Endothelial cell (in vitro differentiated cells): ENCODE data around the gene LGR4. TPM values are rescaled to one million over a fixed set of nuclear protein-coding genes. Genes with fewer than 3 reads are reported as not detected.

ENCODE experiments used
- DNase-seq: peaks from one replicate; pipeline ENCODE4 v3.0.0; 2021; ENCODE audit warnings: low spot score
- H3K27ac Mint-ChIP-seq: one replicate; pipeline ENCODE4 v1.8.0; 2021; ENCODE audit warnings: mixed read lengths, inconsistent platforms; ENCODE audit not compliant: unreplicated experiment
- H3K27me3 Mint-ChIP-seq: one replicate; pipeline ENCODE4 v1.8.0; 2021; ENCODE audit warnings: mild to moderate bottlenecking, moderate library complexity, mixed read lengths, inconsistent platforms; ENCODE audit not compliant: unreplicated experiment
- H3K36me3 Mint-ChIP-seq: one replicate; pipeline ENCODE4 v1.8.0; 2021; ENCODE audit warnings: mild to moderate bottlenecking, low read depth, mixed read lengths, inconsistent platforms; ENCODE audit not compliant: unreplicated experiment
- H3K4me1 Mint-ChIP-seq: one replicate; pipeline ENCODE4 v1.8.0; 2021; ENCODE audit warnings: mild to moderate bottlenecking, mixed read lengths, inconsistent platforms; ENCODE audit not compliant: unreplicated experiment
- H3K4me3 Mint-ChIP-seq: one replicate; pipeline ENCODE4 v1.8.0; 2021; ENCODE audit warnings: mild to moderate bottlenecking, mixed read lengths, inconsistent platforms; ENCODE audit not compliant: unreplicated experiment
- H3K9me3 Mint-ChIP-seq: one replicate; pipeline ENCODE4 v1.8.0; 2021; ENCODE audit warnings: mixed read lengths, inconsistent platforms; ENCODE audit not compliant: unreplicated experiment
- total RNA-seq: library from RNA; stranded (reverse); fragmentation: NEBNext Ultra II Directional; extraction: Animal tissue kit (Norgen Biotek cat#: 25700); gene quantifications from one replicate; pipeline ENCODE4 v1.2.1, GENCODE V29; 2021; ENCODE audit not compliant: unreplicated experiment
- TF ChIP-seq, protein P1 (sequence below): fragments of 200-600 bp; sonication (generic); IDR thresholded peaks from one replicate; pipeline ENCODE4 v1.5.0; 2021; ENCODE audit warnings: antibody characterized with exemption; ENCODE audit not compliant: unreplicated experiment

LGR4 gene
- total RNA-seq, 1 donor from 2014 or later = 10.8 TPM

DNA sequence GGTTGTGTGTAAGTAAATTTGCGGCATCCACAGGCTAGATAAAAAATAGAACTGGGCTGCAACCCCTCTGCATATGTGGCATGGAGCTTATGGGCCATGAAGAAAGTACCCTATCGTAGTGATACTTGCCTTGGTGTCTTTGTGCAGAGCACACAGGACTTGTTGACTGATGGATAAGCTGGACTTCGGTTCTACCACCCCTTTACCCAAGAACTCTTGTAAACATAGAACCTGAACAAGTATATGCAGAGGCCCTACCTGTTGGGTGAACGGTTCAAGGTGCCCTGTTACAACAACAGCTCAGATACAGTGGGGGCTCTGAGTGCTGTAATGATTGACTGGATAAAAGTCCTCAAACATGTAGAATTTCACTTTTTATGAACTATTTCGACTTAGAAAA is 3.0 kb upstream of the LGR4 start:
- no peak for DNase-seq
- peaks cover 10% of the 10 kb centered on the region for H3K4me1 Mint-ChIP-seq

GRCh38 chr11:27473017-27473406 is 422 bp upstream of the LGR4 start:
- Mint-ChIP-seq H3K4me3 (peak overlapping the region; percentile 99), H3K27ac (no peak overlapping the region)
- TF ChIP-seq, protein P1, sequence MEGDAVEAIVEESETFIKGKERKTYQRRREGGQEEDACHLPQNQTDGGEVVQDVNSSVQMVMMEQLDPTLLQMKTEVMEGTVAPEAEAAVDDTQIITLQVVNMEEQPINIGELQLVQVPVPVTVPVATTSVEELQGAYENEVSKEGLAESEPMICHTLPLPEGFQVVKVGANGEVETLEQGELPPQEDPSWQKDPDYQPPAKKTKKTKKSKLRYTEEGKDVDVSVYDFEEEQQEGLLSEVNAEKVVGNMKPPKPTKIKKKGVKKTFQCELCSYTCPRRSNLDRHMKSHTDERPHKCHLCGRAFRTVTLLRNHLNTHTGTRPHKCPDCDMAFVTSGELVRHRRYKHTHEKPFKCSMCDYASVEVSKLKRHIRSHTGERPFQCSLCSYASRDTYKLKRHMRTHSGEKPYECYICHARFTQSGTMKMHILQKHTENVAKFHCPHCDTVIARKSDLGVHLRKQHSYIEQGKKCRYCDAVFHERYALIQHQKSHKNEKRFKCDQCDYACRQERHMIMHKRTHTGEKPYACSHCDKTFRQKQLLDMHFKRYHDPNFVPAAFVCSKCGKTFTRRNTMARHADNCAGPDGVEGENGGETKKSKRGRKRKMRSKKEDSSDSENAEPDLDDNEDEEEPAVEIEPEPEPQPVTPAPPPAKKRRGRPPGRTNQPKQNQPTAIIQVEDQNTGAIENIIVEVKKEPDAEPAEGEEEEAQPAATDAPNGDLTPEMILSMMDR = no peak

More for the DNA sequence above, 3.0 kb upstream of the LGR4 start:
- H3K9me3 Mint-ChIP-seq = no peaks in the 10 kb centered on the region
- no peak overlapping the region for H3K4me3 Mint-ChIP-seq
- H3K36me3 Mint-ChIP-seq = no peaks in the 10 kb centered on the region
- TF ChIP-seq, protein P1 = no peak
- H3K27ac Mint-ChIP-seq = no peak overlapping the region
- peaks cover 10% of the 10 kb centered on the region for H3K27me3 Mint-ChIP-seq

GRCh38 chr11:27471589-27472397 is 797 bp downstream of the LGR4 start:
- peak overlapping the region; percentile 86 for H3K4me3 Mint-ChIP-seq
- no peaks in the 10 kb centered on the region for H3K36me3 Mint-ChIP-seq
- H3K27me3 Mint-ChIP-seq = peaks cover 10% of the 10 kb centered on the region
- H3K27ac Mint-ChIP-seq = no peak overlapping the region
- peak; percentile 47 for DNase-seq
- no peaks in the 10 kb centered on the region for H3K9me3 Mint-ChIP-seq
- peaks cover 10% of the 10 kb centered on the region for H3K4me1 Mint-ChIP-seq
- TF ChIP-seq, protein P1 = no peak

More at GRCh38 chr11:27473017-27473406, 422 bp upstream of the LGR4 start:
- H3K36me3 Mint-ChIP-seq = no peaks in the 10 kb centered on the region
- H3K4me1 Mint-ChIP-seq = peaks cover 10% of the 10 kb centered on the region
- no peaks in the 10 kb centered on the region for H3K9me3 Mint-ChIP-seq
- no peak for DNase-seq
- H3K27me3 Mint-ChIP-seq = peaks cover 10% of the 10 kb centered on the region

- TF ChIP-seq, protein P1 = no peak
- peak; percentile 9 for DNase-seq
- Mint-ChIP-seq H3K9me3 (no peaks in the 10 kb centered on the region), H3K4me1 (peaks cover 10% of the 10 kb centered on the region), H3K36me3 (no peaks in the 10 kb centered on the region), H3K4me3 (peak overlapping the region; percentile 86), H3K27ac (peak overlapping the region; percentile 49), H3K27me3 (peaks cover 10% of the 10 kb centered on the region)
These were observed 1.6 kb downstream of the LGR4 start for GRCh38 chr11:27470826-27471588.

- TF ChIP-seq, protein P1 = no peak
- Mint-ChIP-seq H3K27ac (no peak overlapping the region), H3K36me3 (no peaks in the 10 kb centered on the region), H3K4me1 (peaks cover 10% of the 10 kb centered on the region), H3K4me3 (no peak overlapping the region), H3K27me3 (peaks cover 10% of the 10 kb centered on the region), H3K9me3 (no peaks in the 10 kb centered on the region)
- DNase-seq = no peak
These were observed 2.4 kb downstream of the LGR4 start for GRCh38 chr11:27470166-27470565.
